ENCODE results near the gene LEMD2.

DNA sequence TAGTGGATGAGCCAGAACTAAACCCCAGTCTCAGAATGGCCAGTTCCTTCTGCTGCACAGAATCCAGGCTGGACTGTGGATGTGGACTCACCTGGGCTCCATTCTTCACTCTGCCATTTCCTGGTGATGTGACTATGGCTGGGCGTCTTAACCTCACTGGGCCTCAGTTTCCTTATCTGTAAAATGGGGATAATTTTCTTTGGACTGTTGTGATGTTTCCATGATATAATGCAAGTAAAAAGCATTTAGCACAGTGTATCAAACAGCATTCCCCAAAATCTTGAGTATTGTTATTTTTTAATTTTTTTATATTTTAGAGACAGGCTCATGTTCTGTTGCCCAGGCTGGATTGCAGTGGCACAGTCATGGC, 36.3 kb downstream of the LEMD2 start:
- TF ChIP-seq, protein P1, sequence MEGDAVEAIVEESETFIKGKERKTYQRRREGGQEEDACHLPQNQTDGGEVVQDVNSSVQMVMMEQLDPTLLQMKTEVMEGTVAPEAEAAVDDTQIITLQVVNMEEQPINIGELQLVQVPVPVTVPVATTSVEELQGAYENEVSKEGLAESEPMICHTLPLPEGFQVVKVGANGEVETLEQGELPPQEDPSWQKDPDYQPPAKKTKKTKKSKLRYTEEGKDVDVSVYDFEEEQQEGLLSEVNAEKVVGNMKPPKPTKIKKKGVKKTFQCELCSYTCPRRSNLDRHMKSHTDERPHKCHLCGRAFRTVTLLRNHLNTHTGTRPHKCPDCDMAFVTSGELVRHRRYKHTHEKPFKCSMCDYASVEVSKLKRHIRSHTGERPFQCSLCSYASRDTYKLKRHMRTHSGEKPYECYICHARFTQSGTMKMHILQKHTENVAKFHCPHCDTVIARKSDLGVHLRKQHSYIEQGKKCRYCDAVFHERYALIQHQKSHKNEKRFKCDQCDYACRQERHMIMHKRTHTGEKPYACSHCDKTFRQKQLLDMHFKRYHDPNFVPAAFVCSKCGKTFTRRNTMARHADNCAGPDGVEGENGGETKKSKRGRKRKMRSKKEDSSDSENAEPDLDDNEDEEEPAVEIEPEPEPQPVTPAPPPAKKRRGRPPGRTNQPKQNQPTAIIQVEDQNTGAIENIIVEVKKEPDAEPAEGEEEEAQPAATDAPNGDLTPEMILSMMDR (conservative IDR thresholded peaks at IDR 0.05; ENCODE audit: low read length) = no peak
- TF ChIP-seq EZH2phosphoT487 (IDR thresholded peaks at IDR 0.05; ENCODE audit: borderline replicate concordance) = no peak
